A549 (cell line): Measurements from ENCODE around the gene LIMCH1. TPM values are rescaled to one million over a fixed set of nuclear protein-coding genes. Genes with fewer than 3 reads are reported as not detected.

ENCODE experiments used
- ATAC-seq, 2 experiments: fragments of 200-7000 bp in 1 of 2; fragments of >200 bp in 1 of 2; cut with Nextera tagmentation in 1 of 2; cut with Tn5 transposase in 1 of 2; 3 replicates each; pipeline versions ENCODE4 v1.8.0 to v1.9.1; 2018 to 2020; ENCODE audit warnings: mild to moderate bottlenecking in 1 of 2, moderate library complexity in 1 of 2
- CTCF ChIA-PET: fragments of 300-600 bp; sonication (Branson Sonifier 250); formaldehyde crosslinking; extraction: SDS; loops from one replicate; lab custom pipeline; 2021; ENCODE audit warnings: antibody characterized with exemption, inconsistent platforms; lab: Yijun Ruan, JAX
- POLR2A ChIA-PET: fragments of 350-600 bp; formaldehyde crosslinking; extraction: SDS; loops from one replicate; lab custom pipeline; 2021; ENCODE audit warnings: antibody characterized with exemption, inconsistent platforms; lab: Yijun Ruan, JAX
- DNase-seq, 2 experiments: peaks; one replicate each; pipeline versions ENCODE4 v3.0.0 to v3.0.0-alpha.2; 2011 to 2016; ENCODE audit warnings: low read depth in 1 of 2, low spot score in 1 of 2
- FAIRE-seq: peaks from 2 replicates; lab custom pipeline; 2011; peaks lifted over from hg19 to GRCh38; lab: Jason Lieb, UNC
- H3K27ac ChIP-seq, 2 experiments: fragments of >200 bp; sonication (Bioruptor Twin); formaldehyde crosslinking; 3 replicates each; pipeline ENCODE4 v1.5.1; 2016 to 2017
- H3K4me1 ChIP-seq: fragments of >200 bp; sonication (Bioruptor Twin); formaldehyde crosslinking; 3 replicates; pipeline ENCODE4 v1.6.1; 2016
- H3K4me2 ChIP-seq: fragments of >200 bp; sonication (Bioruptor Twin); formaldehyde crosslinking; 3 replicates; pipeline ENCODE4 v1.6.1; 2016
- H3K4me3 ChIP-seq: fragments of >200 bp; sonication (Bioruptor Twin); formaldehyde crosslinking; 3 replicates; pipeline ENCODE4 v1.5.1; 2016
- H3K9me3 ChIP-seq: fragments of >200 bp; sonication (Bioruptor Twin); formaldehyde crosslinking; 3 replicates; pipeline ENCODE4 v1.6.1; 2016
- BHLHE40 ChIP-seq: IDR thresholded peaks from 2 replicates; pipeline ENCODE4 v1.6.1; 2012; ENCODE audit warnings: low read depth, low read length, inconsistent platforms
- CEBPB ChIP-seq, 2 experiments: fragments of >200 bp in 1 of 2; sonication (Bioruptor Twin) in 1 of 2; formaldehyde crosslinking in 1 of 2; IDR thresholded peaks; 2 replicates each; pipeline ENCODE4 v1.6.1; 2012 to 2016
- EHMT2 ChIP-seq: fragments of 200-600 bp; sonication (generic); IDR thresholded peaks from 2 replicates; pipeline ENCODE4 v1.6.1; 2016; ENCODE audit warnings: antibody characterized with exemption, low read depth, mild to moderate bottlenecking, moderate library complexity
- FOXS1 ChIP-seq: fragments of 250-450 bp; sonication (Bioruptor Pico); IDR thresholded peaks from 2 replicates; pipeline ENCODE4 v1.5.0; 2020; ENCODE audit warnings: mild to moderate bottlenecking, moderate library complexity
- HOXB5 ChIP-seq: fragments of 250-450 bp; sonication (Bioruptor Pico); IDR thresholded peaks from 2 replicates; pipeline ENCODE4 v1.5.0; 2020; ENCODE audit warnings: mild to moderate bottlenecking, moderate library complexity
- JUN ChIP-seq, 2 experiments: fragments of >200 bp; sonication (Bioruptor Twin); formaldehyde crosslinking; IDR thresholded peaks; 2 replicates in 1 of 2; 3 replicates in 1 of 2; pipeline ENCODE4 v1.6.1; 2016 to 2017
- RCOR1 ChIP-seq: fragments of 150-350 bp; IDR thresholded peaks from 2 replicates; pipeline ENCODE4 v1.6.1; 2014; ENCODE audit warnings: antibody characterized with exemption, low read length, low read depth
- SMC3 ChIP-seq: fragments of >200 bp; sonication (Bioruptor Twin); formaldehyde crosslinking; IDR thresholded peaks from 3 replicates; pipeline ENCODE4 v1.6.1; 2018; ENCODE audit warnings: inconsistent platforms
- SREBF2 ChIP-seq: fragments of 450-650 bp; IDR thresholded peaks from 2 replicates; pipeline ENCODE4 v1.6.1; 2014; ENCODE audit warnings: mild to moderate bottlenecking, moderate library complexity
- TFCP2L1 ChIP-seq: fragments of 250-450 bp; sonication (Bioruptor Pico); IDR thresholded peaks from 2 replicates; pipeline ENCODE4 v1.5.0; 2021; ENCODE audit warnings: mild to moderate bottlenecking
- WGBS: methylation state at CpG from one replicate; pipeline ENCODE4 v1.1.6; 2017; ENCODE audit errors: missing lambda C conversion rate; 5-methylcytosine and 5-hydroxymethylcytosine counted together
- polyA plus RNA-seq, 4 experiments: library from polyadenylated mRNA; depleted of rRNA in 3 of 4; stranded (reverse); fragments of >200 nt; fragmentation: RNase III in 1 of 4; extraction: RNeasy Plus Mini Kit Qiagen cat#74134 plus additional on column Dnase treatment in 1 of 4; gene quantifications; 2 replicates in 3 of 4; 3 replicates in 1 of 4; pipeline ENCODE4 v1.2.3, GENCODE V29; 2011 to 2017
- TF ChIP-seq, protein P1 (sequence below): fragments of 450-650 bp; IDR thresholded peaks from 2 replicates; pipeline ENCODE4 v1.6.1; 2014; ENCODE audit warnings: antibody characterized with exemption
- TF ChIP-seq, protein P2 (sequence below): fragments of 150-350 bp; IDR thresholded peaks from 2 replicates; pipeline ENCODE4 v1.6.1; 2014; ENCODE audit warnings: low read depth, mild to moderate bottlenecking, low read length
- TF ChIP-seq, protein P3 (sequence below): fragments of 200-600 bp; sonication (generic); IDR thresholded peaks from 2 replicates; pipeline ENCODE4 v1.6.1; 2016; ENCODE audit warnings: antibody characterized with exemption, mild to moderate bottlenecking, moderate library complexity
- TF ChIP-seq, protein P4 (sequence below): fragments of >200 bp; sonication (Bioruptor Twin); formaldehyde crosslinking; IDR thresholded peaks from 3 replicates; pipeline ENCODE4 v1.6.1; 2016
- TF ChIP-seq, protein P5 (sequence below): fragments of 250-450 bp; sonication (Bioruptor Pico); IDR thresholded peaks from 2 replicates; pipeline ENCODE4 v1.5.0; 2020; ENCODE audit warnings: low read depth, mild to moderate bottlenecking, moderate library complexity

LIMCH1 gene
- polyA plus RNA-seq, 2 of the 4 experiments (the other 2 are of a cell fraction) = 52.9 to 88.9 TPM

DNA sequence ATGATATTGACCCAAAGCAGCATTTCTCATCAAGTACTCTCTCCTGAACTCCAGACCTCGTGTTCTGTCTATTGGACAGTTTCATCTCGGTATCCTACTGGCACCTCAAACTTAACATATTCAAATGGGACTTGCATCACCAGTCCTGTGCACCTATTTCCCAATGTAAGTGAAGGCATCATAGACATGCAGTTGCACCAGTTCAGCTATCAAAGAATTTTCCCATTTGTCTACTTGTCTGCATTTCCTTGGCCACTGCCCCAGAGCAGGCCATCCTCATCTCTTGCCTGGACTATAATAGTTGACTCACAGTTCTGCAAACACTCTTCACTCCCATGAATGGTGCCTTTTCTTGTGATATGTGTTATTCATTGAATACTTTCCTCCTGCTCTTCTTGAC lies 11.3 kb upstream of the LIMCH1 start:
- Histone ChIP-seq H3K4me1 (peaks cover 83% of the 10 kb centered on the region), H3K27ac (peak overlapping the region; percentile 90 to 93), H3K9me3 (no peaks in the 10 kb centered on the region), H3K4me3 (no peak overlapping the region), H3K4me2 (peak overlapping the region; percentile 71)
- FAIRE-seq = no peak
- ATAC-seq = peak; percentile 54 to 69; a peak in 4 of 6 replicates
- POLR2A ChIA-PET = no interaction called here
- CTCF ChIA-PET = interaction anchor here (1.8 kb wide), 1 partner anchor 11 kb away, joined by 4 read pairs; no protein-coding TSS in a partner anchor
- TF ChIP-seq RCOR1 (no peak), CEBPB (IDR thresholded peaks at IDR 0.05) (peak; percentile 52 to 54; a peak in 2 of 4 replicates), FOXS1 (CRISPR knock-in tag) (no peak), HOXB5 (CRISPR knock-in tag) (0 out of 2 replicates have a peak, but pooled peaks have one; percentile 31)
- DNase-seq = peak in 1 of 2 experiments; percentile 62
- 61% methylated on average over 2 of the region's 2 CpGs for WGBS

DNA sequence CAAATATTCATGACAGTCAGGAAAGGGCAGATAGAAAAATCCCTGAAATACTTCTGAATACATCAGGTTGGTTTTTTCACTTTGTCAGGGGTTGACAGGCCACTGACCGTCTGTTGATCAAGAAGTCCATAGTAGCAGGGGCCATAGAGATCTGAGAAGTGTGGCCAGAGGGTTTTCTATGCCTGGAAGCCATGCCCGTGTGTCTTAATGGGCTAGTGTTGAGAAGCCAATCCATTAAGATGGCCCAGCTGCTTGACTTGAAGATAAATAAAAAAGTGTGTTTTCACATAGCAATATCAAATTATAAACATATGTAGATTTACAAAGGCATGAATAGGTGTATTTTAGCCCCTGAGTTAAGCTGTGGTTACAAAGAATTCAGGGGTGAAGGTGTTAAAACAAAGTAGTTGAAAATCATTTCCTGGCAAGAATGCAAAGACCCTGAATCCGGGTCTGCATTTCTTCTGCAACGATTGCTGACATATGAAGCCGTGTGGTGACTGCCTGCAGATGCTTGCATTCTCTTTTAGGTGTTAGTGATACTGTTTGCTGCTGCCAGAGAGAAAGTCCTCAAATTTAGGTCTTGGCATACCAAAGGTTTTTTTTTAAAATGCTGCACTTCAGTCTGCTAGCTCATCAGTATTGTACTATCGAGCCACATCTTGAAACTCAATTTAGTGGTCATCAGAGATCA lies 9.3 kb upstream of the LIMCH1 start:
- no peak for DNase-seq
- TF ChIP-seq, protein P1, sequence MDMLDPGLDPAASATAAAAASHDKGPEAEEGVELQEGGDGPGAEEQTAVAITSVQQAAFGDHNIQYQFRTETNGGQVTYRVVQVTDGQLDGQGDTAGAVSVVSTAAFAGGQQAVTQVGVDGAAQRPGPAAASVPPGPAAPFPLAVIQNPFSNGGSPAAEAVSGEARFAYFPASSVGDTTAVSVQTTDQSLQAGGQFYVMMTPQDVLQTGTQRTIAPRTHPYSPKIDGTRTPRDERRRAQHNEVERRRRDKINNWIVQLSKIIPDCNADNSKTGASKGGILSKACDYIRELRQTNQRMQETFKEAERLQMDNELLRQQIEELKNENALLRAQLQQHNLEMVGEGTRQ = no peak
- TF ChIP-seq EHMT2 = no peak
- TF ChIP-seq, protein P2, sequence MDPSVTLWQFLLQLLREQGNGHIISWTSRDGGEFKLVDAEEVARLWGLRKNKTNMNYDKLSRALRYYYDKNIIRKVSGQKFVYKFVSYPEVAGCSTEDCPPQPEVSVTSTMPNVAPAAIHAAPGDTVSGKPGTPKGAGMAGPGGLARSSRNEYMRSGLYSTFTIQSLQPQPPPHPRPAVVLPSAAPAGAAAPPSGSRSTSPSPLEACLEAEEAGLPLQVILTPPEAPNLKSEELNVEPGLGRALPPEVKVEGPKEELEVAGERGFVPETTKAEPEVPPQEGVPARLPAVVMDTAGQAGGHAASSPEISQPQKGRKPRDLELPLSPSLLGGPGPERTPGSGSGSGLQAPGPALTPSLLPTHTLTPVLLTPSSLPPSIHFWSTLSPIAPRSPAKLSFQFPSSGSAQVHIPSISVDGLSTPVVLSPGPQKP = no peak
- no peak for TF ChIP-seq SMC3
- no peak for ATAC-seq
- Histone ChIP-seq H3K4me3 (no peak overlapping the region), H3K27ac (peak overlapping the region; percentile 44 to 55), H3K4me2 (no peak overlapping the region), H3K9me3 (no peaks in the 10 kb centered on the region), H3K4me1 (peaks cover 85% of the 10 kb centered on the region)
- ChIA-PET POLR2A (no interaction called here), CTCF (interaction anchor here (1.5 to 1.8 kb wide), 2 partner anchors 9 to 13 kb away, joined by 4 read pairs; no protein-coding TSS in a partner anchor)
- 69% methylated on average over 6 of the region's 6 CpGs for WGBS
- no peak for FAIRE-seq

DNA sequence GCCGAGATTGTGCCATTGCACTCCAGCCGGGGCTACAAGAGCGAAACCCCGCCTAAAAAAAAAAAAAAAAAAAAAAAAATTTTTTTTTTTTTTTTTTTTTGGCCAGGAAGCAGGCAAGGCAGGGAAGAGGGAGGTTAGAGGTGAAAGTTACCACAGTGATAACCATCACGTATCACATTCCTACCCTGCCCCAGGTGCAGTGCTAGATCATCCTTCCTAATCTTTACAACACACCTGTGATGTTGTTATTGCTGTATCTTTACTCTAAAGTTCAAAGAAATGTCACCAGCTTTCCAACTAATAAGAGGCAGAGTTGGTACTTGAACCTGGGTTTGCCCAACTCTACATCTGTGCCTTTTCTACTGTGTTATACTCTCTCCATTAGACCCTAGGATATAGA lies 7.2 kb upstream of the LIMCH1 start:
- TF ChIP-seq, protein P3, sequence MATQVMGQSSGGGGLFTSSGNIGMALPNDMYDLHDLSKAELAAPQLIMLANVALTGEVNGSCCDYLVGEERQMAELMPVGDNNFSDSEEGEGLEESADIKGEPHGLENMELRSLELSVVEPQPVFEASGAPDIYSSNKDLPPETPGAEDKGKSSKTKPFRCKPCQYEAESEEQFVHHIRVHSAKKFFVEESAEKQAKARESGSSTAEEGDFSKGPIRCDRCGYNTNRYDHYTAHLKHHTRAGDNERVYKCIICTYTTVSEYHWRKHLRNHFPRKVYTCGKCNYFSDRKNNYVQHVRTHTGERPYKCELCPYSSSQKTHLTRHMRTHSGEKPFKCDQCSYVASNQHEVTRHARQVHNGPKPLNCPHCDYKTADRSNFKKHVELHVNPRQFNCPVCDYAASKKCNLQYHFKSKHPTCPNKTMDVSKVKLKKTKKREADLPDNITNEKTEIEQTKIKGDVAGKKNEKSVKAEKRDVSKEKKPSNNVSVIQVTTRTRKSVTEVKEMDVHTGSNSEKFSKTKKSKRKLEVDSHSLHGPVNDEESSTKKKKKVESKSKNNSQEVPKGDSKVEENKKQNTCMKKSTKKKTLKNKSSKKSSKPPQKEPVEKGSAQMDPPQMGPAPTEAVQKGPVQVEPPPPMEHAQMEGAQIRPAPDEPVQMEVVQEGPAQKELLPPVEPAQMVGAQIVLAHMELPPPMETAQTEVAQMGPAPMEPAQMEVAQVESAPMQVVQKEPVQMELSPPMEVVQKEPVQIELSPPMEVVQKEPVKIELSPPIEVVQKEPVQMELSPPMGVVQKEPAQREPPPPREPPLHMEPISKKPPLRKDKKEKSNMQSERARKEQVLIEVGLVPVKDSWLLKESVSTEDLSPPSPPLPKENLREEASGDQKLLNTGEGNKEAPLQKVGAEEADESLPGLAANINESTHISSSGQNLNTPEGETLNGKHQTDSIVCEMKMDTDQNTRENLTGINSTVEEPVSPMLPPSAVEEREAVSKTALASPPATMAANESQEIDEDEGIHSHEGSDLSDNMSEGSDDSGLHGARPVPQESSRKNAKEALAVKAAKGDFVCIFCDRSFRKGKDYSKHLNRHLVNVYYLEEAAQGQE = no peak
- TF ChIP-seq SREBF2 (no peak), TFCP2L1 (CRISPR knock-in tag) (no peak), SMC3 (no peak), JUN (IDR thresholded peaks at IDR 0.05) (no peak), BHLHE40 (no peak), EHMT2 (no peak)
- TF ChIP-seq, protein P4, sequence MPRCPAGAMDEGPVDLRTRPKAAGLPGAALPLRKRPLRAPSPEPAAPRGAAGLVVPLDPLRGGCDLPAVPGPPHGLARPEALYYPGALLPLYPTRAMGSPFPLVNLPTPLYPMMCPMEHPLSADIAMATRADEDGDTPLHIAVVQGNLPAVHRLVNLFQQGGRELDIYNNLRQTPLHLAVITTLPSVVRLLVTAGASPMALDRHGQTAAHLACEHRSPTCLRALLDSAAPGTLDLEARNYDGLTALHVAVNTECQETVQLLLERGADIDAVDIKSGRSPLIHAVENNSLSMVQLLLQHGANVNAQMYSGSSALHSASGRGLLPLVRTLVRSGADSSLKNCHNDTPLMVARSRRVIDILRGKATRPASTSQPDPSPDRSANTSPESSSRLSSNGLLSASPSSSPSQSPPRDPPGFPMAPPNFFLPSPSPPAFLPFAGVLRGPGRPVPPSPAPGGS = no peak
- TF ChIP-seq, protein P1 = no peak
- TF ChIP-seq, protein P5, sequence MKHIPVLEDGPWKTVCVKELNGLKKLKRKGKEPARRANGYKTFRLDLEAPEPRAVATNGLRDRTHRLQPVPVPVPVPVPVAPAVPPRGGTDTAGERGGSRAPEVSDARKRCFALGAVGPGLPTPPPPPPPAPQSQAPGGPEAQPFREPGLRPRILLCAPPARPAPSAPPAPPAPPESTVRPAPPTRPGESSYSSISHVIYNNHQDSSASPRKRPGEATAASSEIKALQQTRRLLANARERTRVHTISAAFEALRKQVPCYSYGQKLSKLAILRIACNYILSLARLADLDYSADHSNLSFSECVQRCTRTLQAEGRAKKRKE (CRISPR knock-in tag) = no peak
- no peaks in the 10 kb centered on the region for H3K9me3 ChIP-seq
- DNase-seq (no peak), ATAC-seq (no peak), FAIRE-seq (no peak)
- no peak overlapping the region for H3K4me2 ChIP-seq
- ChIA-PET CTCF (interaction anchor here (0.6 kb wide), 1 partner anchor 21 kb away, joined by 3 read pairs; no protein-coding TSS in a partner anchor), POLR2A (no interaction called here)
- H3K4me3 ChIP-seq = no peak overlapping the region
- 69% methylated on average over 3 of the region's 5 CpGs for WGBS
- H3K4me1 ChIP-seq = peaks cover 85% of the 10 kb centered on the region
- peak overlapping the region; percentile 25 to 55; a peak in 4 of 6 replicates for H3K27ac ChIP-seq
